H1 (cell line): ENCODE measurements around the gene CAPZB. TPM values are rescaled to one million over a fixed set of nuclear protein-coding genes. Genes with fewer than 3 reads are reported as not detected.
"Not testable (repeated sequence)": the region's sequence is repeated elsewhere in the genome, so short reads cannot be mapped to it uniquely, and the experiment has no call there.

Experiments
- CTCF ChIA-PET: fragments of 300-600 bp; sonication (Branson Sonifier 250); formaldehyde crosslinking; loops from one replicate; lab custom pipeline; 2021; ENCODE audit not compliant: partially characterized antibody; lab: Charles Lee
- POLR2A ChIA-PET: fragments of 300-600 bp; sonication (Branson Sonifier 250); formaldehyde crosslinking; loops from one replicate; lab custom pipeline; 2021; ENCODE audit warnings: inconsistent platforms; ENCODE audit not compliant: partially characterized antibody; lab: Charles Lee
- DNase-seq, 2 experiments: peaks; one replicate each; pipeline versions ENCODE4 v3.0.0 to v3.0.0-alpha.2; 2010 to 2022; ENCODE audit warnings: low spot score in 2 of 2, low read depth in 1 of 2, mixed read lengths in 1 of 2
- FAIRE-seq: peaks from 2 replicates; lab custom pipeline; 2011; peaks lifted over from hg19 to GRCh38; lab: Jason Lieb, UNC
- H2AFZ ChIP-seq: 2 replicates; pipeline ENCODE4 v1.8.1; 2012; ENCODE audit warnings: low read length, inconsistent platforms
- H2AK5ac ChIP-seq: 2 replicates; pipeline ENCODE4 v1.6.1; 2013; ENCODE audit warnings: low read depth, low read length
- H2BK120ac ChIP-seq: replicated peaks from 2 replicates; pipeline ENCODE3; 2013; ENCODE audit warnings: low read depth, low read length, inconsistent platforms
- H2BK12ac ChIP-seq: 2 replicates; pipeline ENCODE4 v1.6.1; 2013; ENCODE audit warnings: low read depth, low read length
- H2BK15ac ChIP-seq: 2 replicates; pipeline ENCODE4 v1.6.1; 2013; ENCODE audit warnings: low read length
- H2BK20ac ChIP-seq: 2 replicates; pipeline ENCODE4 v1.6.1; 2013; ENCODE audit warnings: low read length
- H2BK5ac ChIP-seq: 2 replicates; pipeline ENCODE4 v1.6.1; 2013; ENCODE audit warnings: low read depth, low read length
- H3K14ac ChIP-seq: 2 replicates; pipeline ENCODE4 v1.6.1; 2013; ENCODE audit warnings: inconsistent platforms; ENCODE audit not compliant: insufficient read length
- H3K18ac ChIP-seq: 2 replicates; pipeline ENCODE4 v1.6.1; 2013; ENCODE audit warnings: low read length; ENCODE audit errors: extremely low read depth
- H3K23ac ChIP-seq: 2 replicates; pipeline ENCODE4 v1.6.1; 2013; ENCODE audit warnings: inconsistent platforms; ENCODE audit not compliant: insufficient read length
- H3K23me2 ChIP-seq: 2 replicates; pipeline ENCODE4 v1.6.1; 2013; ENCODE audit warnings: low read depth, low read length
- H3K27ac ChIP-seq: 2 replicates; pipeline ENCODE4 v1.6.1; 2011; ENCODE audit warnings: low read depth, low read length, inconsistent platforms
- H3K27me3 ChIP-seq, 4 experiments: replicated peaks in 1 of 4; 1 replicate in 1 of 4; 2 replicates in 3 of 4; pipeline versions ENCODE4 v1.6.1 to v1.8.1; 2011 to 2013; ENCODE audit warnings: low read length in 3 of 4, mild to moderate bottlenecking in 3 of 4, inconsistent platforms in 2 of 4, mixed read lengths in 2 of 4, moderate library complexity in 1 of 4; ENCODE audit not compliant: control insufficient read depth in 3 of 4, insufficient read depth in 3 of 4; ENCODE audit errors: extremely low read depth in 1 of 4
- H3K36me3 ChIP-seq, 4 experiments: 2 replicates each; pipeline versions ENCODE4 v1.6.1 to v1.8.1; 2011 to 2013; ENCODE audit warnings: mild to moderate bottlenecking in 4 of 4, low read length in 3 of 4, moderate library complexity in 2 of 4, control low read depth in 1 of 4, inconsistent platforms in 1 of 4; ENCODE audit not compliant: insufficient read depth in 4 of 4, control insufficient read depth in 2 of 4
- H3K4ac ChIP-seq: replicated peaks from 2 replicates; pipeline ENCODE3; 2013; ENCODE audit warnings: low read length, low read depth, mixed read lengths, inconsistent platforms; ENCODE audit not compliant: insufficient read length
- H3K4me1 ChIP-seq, 4 experiments: replicated peaks in 1 of 4; 1 replicate in 1 of 4; 2 replicates in 3 of 4; pipeline versions ENCODE4 v1.6.1 to v1.8.1; 2011 to 2013; ENCODE audit warnings: low read length in 3 of 4, inconsistent platforms in 2 of 4, mixed read lengths in 1 of 4; ENCODE audit not compliant: insufficient read depth in 4 of 4, control insufficient read depth in 3 of 4
- H3K4me2 ChIP-seq, 2 experiments: 2 replicates each; pipeline versions ENCODE4 v1.6.1 to v1.8.1; 2011 to 2013; ENCODE audit warnings: low read depth in 2 of 2, low read length in 2 of 2, control low read depth in 1 of 2, inconsistent platforms in 1 of 2, mild to moderate bottlenecking in 1 of 2; ENCODE audit not compliant: insufficient read depth in 1 of 2
- H3K4me3 ChIP-seq, 4 experiments: fragments of 200-600, 300-600 bp in 1 of 4; sonication (generic), shearing (Covaris generic), sonication (Bioruptor Twin) in 1 of 4; 2 replicates each; pipeline versions ENCODE4 v1.5.1 to v1.8.1; 2011 to 2016; ENCODE audit warnings: low read length in 4 of 4, low read depth in 3 of 4, control low read depth in 2 of 4, inconsistent platforms in 2 of 4, mild to moderate bottlenecking in 2 of 4, mixed read lengths in 1 of 4, moderate library complexity in 1 of 4; ENCODE audit not compliant: insufficient read depth in 2 of 4; ENCODE audit errors: extremely low read depth in 1 of 4
- H3K56ac ChIP-seq: replicated peaks from 2 replicates; pipeline ENCODE3; 2013; ENCODE audit warnings: low read depth, mild to moderate bottlenecking, mixed read lengths, low read length, inconsistent platforms; ENCODE audit not compliant: insufficient read length
- H3K79me1 ChIP-seq: 2 replicates; pipeline ENCODE4 v1.6.1; 2013; ENCODE audit warnings: low read depth, low read length, control low read depth
- H3K79me2 ChIP-seq, 2 experiments: 2 replicates each; pipeline versions ENCODE4 v1.6.1 to v1.8.1; 2012 to 2013; ENCODE audit warnings: low read length in 2 of 2, mild to moderate bottlenecking in 2 of 2, inconsistent platforms in 1 of 2; ENCODE audit not compliant: insufficient read depth in 2 of 2, control insufficient read depth in 1 of 2
- H3K9ac ChIP-seq, 4 experiments: replicated peaks in 1 of 4; 1 replicate in 1 of 4; 2 replicates in 3 of 4; pipeline versions ENCODE4 v1.6.1 to v1.8.1; 2011 to 2013; ENCODE audit warnings: low read depth in 3 of 4, low read length in 3 of 4, control low read depth in 2 of 4, mild to moderate bottlenecking in 2 of 4, moderate library complexity in 2 of 4, inconsistent platforms in 1 of 4; ENCODE audit errors: extremely low read depth in 1 of 4
- H3K9me3 ChIP-seq, 2 experiments: 2 replicates each; pipeline versions ENCODE4 v1.6.1 to v1.8.1; 2012 to 2013; ENCODE audit warnings: mild to moderate bottlenecking in 2 of 2, moderate library complexity in 2 of 2, control low read depth in 1 of 2, inconsistent platforms in 1 of 2, low read depth in 1 of 2, low read length in 1 of 2, mixed read lengths in 1 of 2; ENCODE audit not compliant: insufficient read depth in 2 of 2
- H4K20me1 ChIP-seq, 2 experiments: replicated peaks in 1 of 2; 2 replicates each; pipeline versions ENCODE3 to v1.8.1; 2011 to 2013; ENCODE audit warnings: inconsistent platforms in 2 of 2, low read length in 2 of 2, mild to moderate bottlenecking in 1 of 2; ENCODE audit not compliant: insufficient read depth in 2 of 2, control insufficient read depth in 1 of 2
- H4K5ac ChIP-seq: 2 replicates; pipeline ENCODE4 v1.6.1; 2013; ENCODE audit warnings: low read length, low read depth, mixed read lengths, inconsistent platforms; ENCODE audit not compliant: insufficient read length
- H4K8ac ChIP-seq: 2 replicates; pipeline ENCODE4 v1.8.0; 2013; ENCODE audit warnings: mild to moderate bottlenecking, moderate library complexity, low read length, inconsistent platforms; ENCODE audit not compliant: insufficient read depth; ENCODE audit errors: extremely low read depth
- H4K91ac ChIP-seq: replicated peaks from 2 replicates; pipeline ENCODE3; 2013; ENCODE audit warnings: low read length, mixed read lengths, inconsistent platforms; ENCODE audit not compliant: insufficient read length
- EP300 ChIP-seq, 2 experiments: IDR thresholded peaks; 1 replicate in 1 of 2; 2 replicates in 1 of 2; pipeline ENCODE4 v1.6.1; 2011 to 2012; ENCODE audit warnings: low read depth in 2 of 2, low read length in 2 of 2, mild to moderate bottlenecking in 2 of 2, borderline replicate concordance in 1 of 2, inconsistent platforms in 1 of 2, moderate library complexity in 1 of 2
- GTF2F1 ChIP-seq: IDR thresholded peaks from 2 replicates; pipeline ENCODE4 v1.6.1; 2012; ENCODE audit warnings: low read depth, low read length, improper control_type of control experiment, borderline replicate concordance
- JUND ChIP-seq: IDR thresholded peaks from 2 replicates; pipeline ENCODE4 v1.6.1; 2011; ENCODE audit warnings: mild to moderate bottlenecking, improper control_type of control experiment, low read length
- POU5F1 ChIP-seq: IDR thresholded peaks from 2 replicates; pipeline ENCODE4 v1.6.1; 2011; ENCODE audit warnings: low read depth, mild to moderate bottlenecking, low read length, moderate library complexity
- RAD21 ChIP-seq, 2 experiments: IDR thresholded peaks in 1 of 2; conservative IDR thresholded peaks in 1 of 2; 2 replicates each; pipeline ENCODE4 v1.6.1; 2011; ENCODE audit warnings: low read depth in 2 of 2, low read length in 2 of 2, improper control_type of control experiment in 1 of 2, inconsistent platforms in 1 of 2, mild to moderate bottlenecking in 1 of 2, moderate library complexity in 1 of 2
- TCF12 ChIP-seq: IDR thresholded peaks from 2 replicates; pipeline ENCODE4 v1.6.1; 2011; ENCODE audit warnings: low read depth, mild to moderate bottlenecking, low read length
- TEAD4 ChIP-seq: IDR thresholded peaks from 2 replicates; pipeline ENCODE4 v1.6.1; 2012; ENCODE audit warnings: low read depth, low read length, inconsistent platforms, mixed read lengths
- ZNF274 ChIP-seq: IDR thresholded peaks from 2 replicates; pipeline ENCODE4 v1.7.0; 2012; ENCODE audit warnings: low read length, borderline replicate concordance; ENCODE audit errors: extremely low read depth
- WGBS, 2 experiments: shearing (Covaris generic) in 1 of 2; methylation state at CpG; one replicate each; pipeline versions ENCODE4 v1.1.6 to v1.1.7; 2013 to 2015; ENCODE audit warnings: low lambda C conversion rate in 2 of 2, mixed read lengths in 2 of 2, inconsistent platforms in 1 of 2, low coverage in 1 of 2, missing lambda C conversion rate in 1 of 2; ENCODE audit not compliant: insufficient replicate concordance in 2 of 2, insufficient coverage in 1 of 2, insufficient read length in 1 of 2; ENCODE audit errors: extremely low coverage in 1 of 2, missing lambda C conversion rate in 1 of 2; 5-methylcytosine and 5-hydroxymethylcytosine counted together
- polyA plus RNA-seq, 7 experiments: library from polyadenylated mRNA; depleted of rRNA in 3 of 7; stranded (reverse) in 5 of 7; unstranded in 2 of 7; fragments of >200 nt in 5 of 7; fragments of 200-250 nt in 2 of 7; gene quantifications; 1 replicate in 5 of 7; 2 replicates in 1 of 7; 4 replicates in 1 of 7; pipeline versions ENCODE4 v1.2.1 to v1.2.3, GENCODE V29; 2011 to 2013; ENCODE audit warnings: missing spikeins in 2 of 7, mixed read lengths in 2 of 7
- total RNA-seq: library from RNA; stranded (reverse); fragmentation: NEBNext Ultra II Directional; extraction: Animal tissue kit (Norgen Biotek cat#: 25700); gene quantifications from 2 replicates; pipeline ENCODE4 v1.2.1, GENCODE V29; 2021

Gene CAPZB
- total and polyA plus RNA-seq, 2 of the 8 experiments (the other 6 are each of a cell fraction or from before 2014, with no cell fraction given): 162 to 371 TPM

GRCh38 chr1:19504796-19505692, 19.7 kb upstream of the CAPZB start (continued):
- TF ChIP-seq ZNF274: no peak
- TF ChIP-seq TCF12: no peak
- no peak for TF ChIP-seq EP300 (IDR thresholded peaks at IDR 0.05; ENCODE audit: borderline replicate concordance in 1 of 2, low read depth in 2 of 2, low read length in 2 of 2)
- no peak for TF ChIP-seq RAD21 (IDR thresholded peaks at IDR 0.05 in 1 of 2, conservative IDR thresholded peaks at IDR 0.05 in 1 of 2; ENCODE audit: low read depth in 2 of 2, low read length in 2 of 2)
- TF ChIP-seq JUND: no peak
- no peak for TF ChIP-seq GTF2F1
- no peak for TF ChIP-seq TEAD4
- no peak for TF ChIP-seq POU5F1

DNA sequence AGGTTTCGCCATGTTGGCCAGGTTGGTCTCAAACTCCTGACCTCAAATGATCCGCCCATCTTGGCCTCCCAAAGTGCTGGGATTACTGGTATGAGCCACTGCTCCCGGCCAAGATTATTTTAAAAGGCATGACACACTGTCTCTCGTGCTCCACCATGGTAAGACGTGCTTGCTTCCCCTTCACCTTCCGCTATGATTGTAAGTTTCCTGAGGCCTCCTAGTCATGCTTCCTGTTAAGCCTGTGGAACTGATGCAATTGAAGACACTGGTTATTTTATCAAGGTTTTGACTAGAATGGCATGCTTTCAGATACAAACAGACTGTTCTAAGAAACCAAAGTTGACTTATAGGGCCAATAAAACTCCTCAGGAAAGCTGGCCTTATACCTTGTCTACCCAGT, 16.9 kb upstream of the CAPZB start:
- 95% methylated on average over 6 of the region's 6 CpGs; no CpG with 5 or more reads in 1 of the 2 experiments for WGBS, 2 experiments
- H4K5ac ChIP-seq, H3K14ac ChIP-seq, H3K23ac ChIP-seq, H2BK15ac ChIP-seq, H3K36me3 ChIP-seq, H3K9me3 ChIP-seq, H3K4ac ChIP-seq, H2BK20ac ChIP-seq, H3K56ac ChIP-seq, H2BK120ac ChIP-seq, H3K27ac ChIP-seq, H2BK5ac ChIP-seq, H4K91ac ChIP-seq, H3K18ac ChIP-seq, H3K23me2 ChIP-seq, H3K4me3 ChIP-seq, H3K27me3 ChIP-seq, H3K79me1 ChIP-seq, H2AFZ ChIP-seq, H4K8ac ChIP-seq, H3K4me2 ChIP-seq, FAIRE-seq, DNase-seq, H3K4me1 ChIP-seq, H3K9ac ChIP-seq, POLR2A ChIA-PET, H3K79me2 ChIP-seq, H2AK5ac ChIP-seq, H2BK12ac ChIP-seq, H4K20me1 ChIP-seq: not testable (repeated sequence)
- CTCF ChIA-PET: interaction anchor here (0.8 to 5.3 kb wide), 2 partner anchors 13 to 160 kb away, joined by 3 to 43 read pairs; no protein-coding TSS in a partner anchor
